Lower lobe of right lung (tissue), 2 donors: ENCODE data around the gene DHDH. TPM values are rescaled to one million over a fixed set of nuclear protein-coding genes. Genes with fewer than 3 reads are reported as not detected.
A peak's percentile ranks its signal among the peaks of the same experiment; 100 is the strongest.

ENCODE experiments used
- ATAC-seq, 2 donors: fragments of 200-7000 bp; cut with Tn5 transposase; one replicate each; pipeline ENCODE4 v1.9.1; 2020 to 2022; ENCODE audit warnings: mild to moderate bottlenecking in 2 of 2, moderate library complexity in 2 of 2
- DNase-seq: peaks from one replicate; pipeline ENCODE4 v3.0.0-alpha.2; 2020
- H3K27ac ChIP-seq: fragments of 200-600 bp; one replicate; pipeline ENCODE4 v1.8.0; 2022
- H3K27me3 ChIP-seq: fragments of 200-600 bp; one replicate; pipeline ENCODE4 v1.8.0; 2022; ENCODE audit warnings: low read depth
- H3K36me3 ChIP-seq: fragments of 200-600 bp; one replicate; pipeline ENCODE4 v1.8.0; 2022; ENCODE audit warnings: mild to moderate bottlenecking
- H3K4me1 ChIP-seq: fragments of 200-600 bp; one replicate; pipeline ENCODE4 v1.8.0; 2022
- H3K4me3 ChIP-seq: fragments of 200-600 bp; one replicate; pipeline ENCODE4 v1.8.0; 2022; ENCODE audit warnings: mild to moderate bottlenecking
- H3K9me3 ChIP-seq: fragments of 200-600 bp; one replicate; pipeline ENCODE4 v1.8.0; 2022
- intact Hi-C: fragments of 100-400 bp; cut with DNase I; formaldehyde crosslinking; loops from one replicate; pipeline ENCODE4 v1.11.0; 2022
- total RNA-seq: library from RNA; stranded (reverse); fragmentation: NEBNext Ultra II Directional; extraction: Animal tissue kit (Norgen Biotek cat#: 25700); gene quantifications from one replicate; pipeline ENCODE4 v1.2.1, GENCODE V29; 2021
- TF ChIP-seq, protein P1 (sequence below): fragments of 200-600 bp; IDR thresholded peaks from one replicate; pipeline ENCODE4 v1.8.0; 2022; ENCODE audit warnings: antibody characterized with exemption, mild to moderate bottlenecking
- donor health status: DM: no; HTN: yes; CAD: no; lungs with severe emphysema.

The DHDH gene
- total RNA-seq, 1 donor from 2014 or later: 1.9 TPM

DNA sequence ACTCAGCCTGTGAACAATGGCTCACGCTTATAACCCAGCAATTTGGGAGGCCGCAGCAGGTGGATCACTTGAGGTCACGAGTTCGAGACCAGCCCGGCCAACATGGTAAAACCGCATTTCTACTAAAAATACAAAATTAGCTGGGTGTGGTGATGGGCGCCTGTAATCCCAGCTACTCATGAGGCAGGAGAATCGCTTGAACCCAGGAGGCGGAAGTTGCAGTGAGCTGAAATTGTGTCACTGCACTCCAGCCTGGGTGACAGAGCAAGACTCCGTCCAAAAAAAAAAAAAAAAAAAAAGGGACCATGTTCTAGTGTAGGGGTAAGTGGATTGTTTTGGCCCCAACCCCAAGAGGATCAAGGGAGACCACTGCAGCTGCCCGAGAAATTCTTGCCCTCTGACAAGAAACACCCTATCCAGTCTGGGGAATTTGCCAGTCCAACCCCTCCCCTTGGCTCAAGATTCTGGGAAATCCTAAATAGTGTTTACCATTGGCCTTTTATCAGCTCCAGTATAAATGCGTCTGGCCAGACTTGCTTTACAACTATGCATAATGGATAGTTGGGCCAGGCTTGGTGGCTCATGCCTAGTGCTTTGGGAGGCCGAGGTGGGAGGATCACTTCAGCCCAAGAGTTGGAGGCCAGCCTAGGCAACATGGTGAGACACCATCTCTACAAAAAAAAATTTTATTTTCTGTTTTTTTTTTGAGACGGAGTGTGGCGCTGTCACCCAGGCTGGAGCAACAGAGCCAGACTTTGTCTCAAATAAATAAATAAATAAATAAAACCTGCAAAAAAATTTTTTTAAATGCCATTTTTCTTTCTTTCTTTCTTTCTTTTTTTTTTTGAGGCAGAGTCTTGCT is 5.1 kb upstream of the DHDH start:
- no peak overlapping the region for H3K4me3 ChIP-seq
- intact Hi-C loops: no loop called here
- H3K9me3 ChIP-seq: no peaks in the 10 kb centered on the region
- peak; percentile 59 for DNase-seq
- H3K27ac ChIP-seq: peak overlapping the region; percentile 69
- no peaks in the 10 kb centered on the region for H3K27me3 ChIP-seq
- ATAC-seq: peak; percentile 75 to 80
- H3K4me1 ChIP-seq: peaks cover 21% of the 10 kb centered on the region
- H3K36me3 ChIP-seq: no peaks in the 10 kb centered on the region
- TF ChIP-seq, protein P1, sequence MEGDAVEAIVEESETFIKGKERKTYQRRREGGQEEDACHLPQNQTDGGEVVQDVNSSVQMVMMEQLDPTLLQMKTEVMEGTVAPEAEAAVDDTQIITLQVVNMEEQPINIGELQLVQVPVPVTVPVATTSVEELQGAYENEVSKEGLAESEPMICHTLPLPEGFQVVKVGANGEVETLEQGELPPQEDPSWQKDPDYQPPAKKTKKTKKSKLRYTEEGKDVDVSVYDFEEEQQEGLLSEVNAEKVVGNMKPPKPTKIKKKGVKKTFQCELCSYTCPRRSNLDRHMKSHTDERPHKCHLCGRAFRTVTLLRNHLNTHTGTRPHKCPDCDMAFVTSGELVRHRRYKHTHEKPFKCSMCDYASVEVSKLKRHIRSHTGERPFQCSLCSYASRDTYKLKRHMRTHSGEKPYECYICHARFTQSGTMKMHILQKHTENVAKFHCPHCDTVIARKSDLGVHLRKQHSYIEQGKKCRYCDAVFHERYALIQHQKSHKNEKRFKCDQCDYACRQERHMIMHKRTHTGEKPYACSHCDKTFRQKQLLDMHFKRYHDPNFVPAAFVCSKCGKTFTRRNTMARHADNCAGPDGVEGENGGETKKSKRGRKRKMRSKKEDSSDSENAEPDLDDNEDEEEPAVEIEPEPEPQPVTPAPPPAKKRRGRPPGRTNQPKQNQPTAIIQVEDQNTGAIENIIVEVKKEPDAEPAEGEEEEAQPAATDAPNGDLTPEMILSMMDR: no peak

DNA sequence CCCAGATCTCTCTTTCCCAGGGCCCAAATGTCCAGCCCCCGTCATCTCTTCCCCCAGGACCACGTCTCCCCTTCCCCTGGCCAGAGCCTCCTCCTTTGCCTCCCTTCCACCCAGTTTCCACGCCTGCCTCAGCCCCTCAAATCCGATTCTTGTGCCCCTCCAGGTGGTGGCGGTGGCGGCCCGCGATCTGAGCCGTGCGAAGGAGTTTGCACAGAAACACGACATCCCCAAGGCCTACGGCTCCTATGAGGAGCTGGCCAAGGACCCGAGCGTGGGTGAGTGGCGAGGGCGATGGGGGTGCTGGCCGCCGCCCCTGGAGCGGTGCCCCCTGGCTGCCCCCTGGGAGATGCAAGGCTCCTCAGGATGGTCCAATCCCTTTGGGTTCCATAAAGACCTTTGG is 1.3 kb downstream of the DHDH start:
- no peak overlapping the region for H3K27ac ChIP-seq
- H3K9me3 ChIP-seq: no peaks in the 10 kb centered on the region
- peaks cover 17% of the 10 kb centered on the region for H3K4me1 ChIP-seq
- no peak overlapping the region for H3K4me3 ChIP-seq
- H3K27me3 ChIP-seq: no peaks in the 10 kb centered on the region
- TF ChIP-seq, protein P1: no peak
- no peak for ATAC-seq
- no peaks in the 10 kb centered on the region for H3K36me3 ChIP-seq
- no peak for DNase-seq
- intact Hi-C loops: no loop called here

DNA sequence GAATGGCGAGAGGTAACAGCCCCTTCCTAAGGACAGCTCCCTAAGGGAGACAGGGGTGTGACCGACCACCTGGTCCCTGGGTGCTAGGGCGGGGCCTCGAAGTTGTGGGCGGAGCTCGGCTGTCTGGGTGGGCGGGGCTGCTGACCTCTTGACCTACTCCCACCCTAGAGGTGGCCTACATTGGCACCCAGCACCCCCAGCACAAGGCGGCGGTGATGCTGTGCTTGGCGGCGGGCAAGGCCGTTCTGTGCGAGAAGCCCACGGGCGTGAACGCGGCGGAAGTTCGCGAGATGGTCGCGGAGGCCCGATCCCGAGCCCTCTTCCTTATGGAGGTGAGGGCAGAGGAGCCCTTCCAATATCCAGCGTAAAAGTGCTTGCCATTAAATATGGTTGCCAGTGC is 2.4 kb downstream of the DHDH start:
- H3K27ac ChIP-seq: no peak overlapping the region
- DNase-seq: no peak
- intact Hi-C loops: no loop called here
- no peak overlapping the region for H3K4me3 ChIP-seq
- TF ChIP-seq, protein P1: no peak
- H3K27me3 ChIP-seq: no peaks in the 10 kb centered on the region
- no peak for ATAC-seq
- H3K9me3 ChIP-seq: peaks cover 4% of the 10 kb centered on the region
- H3K4me1 ChIP-seq: peaks cover 17% of the 10 kb centered on the region
- H3K36me3 ChIP-seq: no peaks in the 10 kb centered on the region

DNA sequence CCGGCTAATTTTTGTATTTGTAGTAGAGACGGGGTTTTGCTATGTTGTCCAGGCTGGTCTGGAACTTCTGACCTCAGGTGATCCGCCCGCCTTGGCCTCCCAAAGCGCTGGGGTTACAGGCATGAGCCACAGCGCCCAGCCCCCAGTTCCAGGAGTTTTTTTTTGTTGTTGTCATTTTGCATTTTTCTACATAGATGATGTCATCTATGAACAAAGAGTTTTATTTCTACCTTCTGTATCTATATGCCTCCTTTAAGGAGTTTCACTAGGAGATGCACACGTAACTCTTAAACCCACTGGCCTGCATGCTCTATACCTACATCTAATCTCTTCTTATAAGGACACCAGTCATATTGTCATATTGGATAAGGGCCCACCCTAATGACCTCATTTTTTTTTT is 4.8 kb downstream of the DHDH start:
- no peaks in the 10 kb centered on the region for H3K27me3 ChIP-seq
- DNase-seq: no peak
- H3K9me3 ChIP-seq: peaks cover 6% of the 10 kb centered on the region
- no peak for ATAC-seq
- H3K36me3 ChIP-seq: no peaks in the 10 kb centered on the region
- intact Hi-C loops: no loop called here
- H3K4me3 ChIP-seq: no peak overlapping the region
- H3K27ac ChIP-seq: no peak overlapping the region
- H3K4me1 ChIP-seq: peaks cover 11% of the 10 kb centered on the region
- TF ChIP-seq, protein P1: no peak

DNA sequence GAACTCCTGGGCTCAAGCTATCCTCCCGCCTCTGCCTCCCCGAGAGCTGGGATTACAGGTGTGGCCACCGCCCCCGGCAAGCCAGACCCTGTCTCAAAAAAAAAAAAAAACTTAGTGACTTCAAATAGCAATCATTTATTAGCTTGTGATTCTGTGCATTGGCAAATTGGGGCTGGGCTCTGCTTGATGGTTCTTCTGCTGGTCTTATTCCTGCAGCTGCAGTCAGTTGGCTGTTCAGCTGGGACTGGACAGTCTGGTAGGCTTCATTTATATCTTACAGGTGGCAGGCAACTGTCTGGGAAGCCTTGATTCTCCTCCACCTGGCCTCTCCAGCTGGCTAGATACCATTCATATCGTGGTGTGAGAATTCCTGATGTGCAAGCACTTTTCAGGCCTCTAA is 7.4 kb downstream of the DHDH start:
- Histone ChIP-seq H3K27me3 (no peaks in the 10 kb centered on the region), H3K9me3 (peaks cover 6% of the 10 kb centered on the region), H3K4me1 (no peaks in the 10 kb centered on the region), H3K36me3 (no peaks in the 10 kb centered on the region), H3K4me3 (no peak overlapping the region), H3K27ac (no peak overlapping the region)
- TF ChIP-seq, protein P1: no peak
- intact Hi-C loops: no loop called here
- ATAC-seq (no peak), DNase-seq (no peak)
